Mesenchymal stem cell (in vitro differentiated cells and primary cell): ENCODE results near the gene NDFIP1. TPM values are rescaled to one million over a fixed set of nuclear protein-coding genes. Genes with fewer than 3 reads are reported as not detected.

Experiments used
- DNase-seq: peaks from one replicate; pipeline ENCODE4 v3.0.0-alpha.2; 2013
- H2AFZ ChIP-seq: one replicate; pipeline ENCODE4 v1.6.1; 2013; ENCODE audit warnings: low read depth, mild to moderate bottlenecking, control low read depth, inconsistent platforms, low read length, moderate library complexity
- H2AK5ac ChIP-seq: 2 replicates; pipeline ENCODE4 v1.6.1; 2013; ENCODE audit warnings: low read length, moderate library complexity, mild to moderate bottlenecking, inconsistent platforms; ENCODE audit not compliant: severe bottlenecking
- H2BK120ac ChIP-seq: one replicate; pipeline ENCODE4 v1.6.1; 2013; ENCODE audit warnings: low read depth, mild to moderate bottlenecking, inconsistent platforms, low read length, moderate library complexity
- H2BK12ac ChIP-seq, 2 experiments: one replicate each; pipeline ENCODE4 v1.6.1; 2013; ENCODE audit warnings: inconsistent platforms in 2 of 2, low read length in 2 of 2, mild to moderate bottlenecking in 2 of 2, moderate library complexity in 2 of 2, control low read depth in 1 of 2
- H2BK15ac ChIP-seq: one replicate; pipeline ENCODE4 v1.6.1; 2013; ENCODE audit warnings: mild to moderate bottlenecking, low read depth, inconsistent platforms; ENCODE audit not compliant: poor library complexity, severe bottlenecking
- H2BK5ac ChIP-seq: 2 replicates; pipeline ENCODE4 v1.6.1; 2013; ENCODE audit warnings: low read depth, mild to moderate bottlenecking, low read length, control low read depth, inconsistent platforms; ENCODE audit not compliant: poor library complexity, severe bottlenecking
- H3K14ac ChIP-seq, 2 experiments: one replicate each; pipeline ENCODE4 v1.6.1; 2013; ENCODE audit warnings: inconsistent platforms in 2 of 2, low read length in 2 of 2, control low read depth in 1 of 2, mild to moderate bottlenecking in 1 of 2, moderate library complexity in 1 of 2
- H3K18ac ChIP-seq, 2 experiments: one replicate each; pipeline ENCODE4 v1.6.1; 2013; ENCODE audit warnings: inconsistent platforms in 2 of 2, low read length in 2 of 2, control low read depth in 1 of 2, low read depth in 1 of 2, mild to moderate bottlenecking in 1 of 2
- H3K23ac ChIP-seq, 2 experiments: one replicate each; pipeline ENCODE4 v1.6.1; 2013; ENCODE audit warnings: inconsistent platforms in 2 of 2, low read length in 2 of 2, mild to moderate bottlenecking in 2 of 2, moderate library complexity in 2 of 2, control low read depth in 1 of 2
- H3K27ac ChIP-seq: 2 replicates; pipeline ENCODE4 v1.5.1; 2013; ENCODE audit warnings: mild to moderate bottlenecking, moderate library complexity, low read length, control low read depth, inconsistent platforms; ENCODE audit not compliant: poor library complexity, severe bottlenecking
- H3K27me3 ChIP-seq, 2 experiments: 2 replicates each; pipeline versions ENCODE4 v1.6.1 to v1.7.0; 2013; ENCODE audit warnings: low read length in 2 of 2, mild to moderate bottlenecking in 2 of 2, moderate library complexity in 2 of 2, control low read depth in 1 of 2, inconsistent platforms in 1 of 2; ENCODE audit not compliant: control insufficient read depth in 1 of 2, insufficient read depth in 1 of 2
- H3K36me3 ChIP-seq, 2 experiments: 2 replicates each; pipeline versions ENCODE4 v1.6.1 to v1.7.0; 2013; ENCODE audit warnings: low read length in 2 of 2, control low read depth in 1 of 2, inconsistent platforms in 1 of 2, low read depth in 1 of 2, mild to moderate bottlenecking in 1 of 2; ENCODE audit not compliant: insufficient read depth in 2 of 2, control insufficient read depth in 1 of 2
- H3K4ac ChIP-seq, 2 experiments: one replicate each; pipeline ENCODE4 v1.6.1; 2013; ENCODE audit warnings: inconsistent platforms in 2 of 2, low read length in 2 of 2, mild to moderate bottlenecking in 2 of 2, moderate library complexity in 2 of 2, control low read depth in 1 of 2, low read depth in 1 of 2
- H3K4me1 ChIP-seq: 2 replicates; pipeline ENCODE4 v1.6.1; 2013; ENCODE audit warnings: low read depth, low read length, control low read depth; ENCODE audit not compliant: control insufficient read depth, insufficient read depth
- H3K4me2 ChIP-seq: 2 replicates; pipeline ENCODE4 v1.6.1; 2013; ENCODE audit warnings: low read length, mild to moderate bottlenecking, inconsistent platforms; ENCODE audit not compliant: poor library complexity, severe bottlenecking
- H3K4me3 ChIP-seq, 2 experiments: 2 replicates each; pipeline versions ENCODE4 v1.5.1 to v1.7.0; 2013; ENCODE audit warnings: low read length in 2 of 2, mild to moderate bottlenecking in 2 of 2, control low read depth in 1 of 2, low read depth in 1 of 2; ENCODE audit not compliant: insufficient read depth in 1 of 2
- H3K79me1 ChIP-seq: replicated peaks from 2 replicates; pipeline ENCODE4 v1.6.1; 2013; ENCODE audit warnings: mild to moderate bottlenecking, control low read depth, low read length, inconsistent platforms; ENCODE audit not compliant: poor library complexity, severe bottlenecking
- H3K9ac ChIP-seq: 2 replicates; pipeline ENCODE4 v1.7.0; 2013; ENCODE audit warnings: mild to moderate bottlenecking, low read length, moderate library complexity
- H3K9me3 ChIP-seq: 2 replicates; pipeline ENCODE4 v1.7.0; 2013; ENCODE audit warnings: mild to moderate bottlenecking, low read length; ENCODE audit not compliant: control insufficient read depth
- H4K8ac ChIP-seq: one replicate; pipeline ENCODE4 v1.6.1; 2013; ENCODE audit warnings: inconsistent platforms, mild to moderate bottlenecking, low read length, moderate library complexity
- H4K91ac ChIP-seq: one replicate; pipeline ENCODE4 v1.6.1; 2013; ENCODE audit warnings: mild to moderate bottlenecking, low read length, inconsistent platforms
- WGBS: methylation state at CpG from one replicate; pipeline ENCODE4 v1.1.7; 2013; ENCODE audit warnings: mixed read lengths; 5-methylcytosine and 5-hydroxymethylcytosine counted together
- polyA plus RNA-seq, 2 experiments: library from polyadenylated mRNA; stranded (reverse); fragments of 200-250 nt; gene quantifications; one replicate each; pipeline ENCODE4 v1.2.3, GENCODE V29; 2013

NDFIP1 gene
- 32.5 TPM for polyA plus RNA-seq (2013, experiment 1 of 2)
- polyA plus RNA-seq (2013, experiment 2 of 2): 34.7 TPM

- Histone ChIP-seq H2AFZ (peak within 1 kb of the TSS; percentile 99), H3K4me2 (peak within 1 kb of the TSS; percentile 69), H3K18ac (peak within 1 kb of the TSS; percentile 97 to 99), H2BK5ac (peak within 1 kb of the TSS; percentile 81), H3K9ac (peak within 1 kb of the TSS; percentile 95), H3K14ac (peak within 1 kb of the TSS in 1 of 2 experiments; percentile 96), H3K79me1 (peaks cover 2% of the 10 kb centered on the region), H4K91ac (peak within 1 kb of the TSS; percentile 98), H2BK15ac (peak within 1 kb of the TSS; percentile 81), H4K8ac (peak within 1 kb of the TSS; percentile 96), H2BK12ac (peak within 1 kb of the TSS in 1 of 2 experiments; percentile 83), H3K27me3 (no peaks in the 10 kb centered on the region), H2AK5ac (no peak within 1 kb of the TSS), H3K27ac (peak within 1 kb of the TSS; percentile 72), H3K36me3 (peaks cover 0 to 5% of the 10 kb centered on the region in 2 experiments), H3K23ac (peak within 1 kb of the TSS; percentile 98 to 99), H3K4me1 (peaks cover 4% of the 10 kb centered on the region), H3K4me3 (peak within 1 kb of the TSS; percentile 98), H3K9me3 (no peaks in the 10 kb centered on the region), H2BK120ac (peak within 1 kb of the TSS; percentile 81), H3K4ac (peak within 1 kb of the TSS; percentile 64 to 98)
- 4% methylated on average over 74 of the region's 103 CpGs for whole genome bisulfite sequencing
- DNase-seq: peak; percentile 82
Observed at GRCh38 chr5:142108432-142109330, at the start of gene NDFIP1. Gene NDFIP1 (plus strand): TSS chr5:142108779. CDS start chr5:142108975, 196 bp downstream.

GRCh38 chr5:142059304-142059940 lies 49.2 kb upstream of the NDFIP1 start:
- Histone ChIP-seq H2BK12ac (no peak overlapping the region), H2BK120ac (no peak overlapping the region), H3K4me3 (no peak overlapping the region), H3K14ac (no peak overlapping the region), H2AFZ (no peak overlapping the region), H3K4ac (no peak overlapping the region), H4K8ac (no peak overlapping the region), H3K4me1 (peaks cover 8% of the 10 kb centered on the region), H3K9ac (no peak overlapping the region), H2BK15ac (no peak overlapping the region), H4K91ac (no peak overlapping the region), H3K4me2 (no peak overlapping the region), H2BK5ac (no peak overlapping the region), H3K27me3 (no peaks in the 10 kb centered on the region), H3K9me3 (no peaks in the 10 kb centered on the region), H3K79me1 (no peaks in the 10 kb centered on the region), H3K36me3 (no peaks in the 10 kb centered on the region), H3K27ac (no peak overlapping the region), H3K18ac (no peak overlapping the region), H2AK5ac (no peak overlapping the region), H3K23ac (no peak overlapping the region)
- WGBS: no CpG with 5 or more reads among the region's 1 CpG
- DNase-seq: no peak

GRCh38 chr5:142063376-142063775 lies 45.2 kb upstream of the NDFIP1 start:
- no peaks in the 10 kb centered on the region for H3K36me3 ChIP-seq
- no peak overlapping the region for H3K23ac ChIP-seq
- no peak overlapping the region for H2BK12ac ChIP-seq
- no peak overlapping the region for H3K14ac ChIP-seq
- no peak overlapping the region for H3K27ac ChIP-seq
- H3K4me3 ChIP-seq: peak overlapping the region in 1 of 2 experiments; percentile 64
- no peak overlapping the region for H2BK120ac ChIP-seq
- H3K79me1 ChIP-seq: no peaks in the 10 kb centered on the region
- no peak overlapping the region for H2AFZ ChIP-seq
- no peak overlapping the region for H2AK5ac ChIP-seq
- peaks cover 0 to 6% of the 10 kb centered on the region in 2 experiments for H3K27me3 ChIP-seq
- peak overlapping the region; percentile 75 for H3K9ac ChIP-seq
- no peak overlapping the region for H4K91ac ChIP-seq
- H4K8ac ChIP-seq: no peak overlapping the region
- DNase-seq: no peak
- H2BK5ac ChIP-seq: no peak overlapping the region
- no peak overlapping the region for H3K4me2 ChIP-seq
- H3K9me3 ChIP-seq: no peaks in the 10 kb centered on the region
- no peak overlapping the region for H3K4ac ChIP-seq
- no peak overlapping the region for H2BK15ac ChIP-seq
- peak overlapping the region in 1 of 2 experiments; percentile 28 for H3K18ac ChIP-seq
- peaks cover 9% of the 10 kb centered on the region for H3K4me1 ChIP-seq
- WGBS: 81% methylated on average over 4 of the region's 4 CpGs

- 28% methylated on average over 10 of the region's 10 CpGs for WGBS
- no peak overlapping the region for H2AFZ ChIP-seq
Observed at GRCh38 chr5:142063878-142064331, 44.7 kb upstream of the NDFIP1 start.

More at GRCh38 chr5:142063878-142064331, 44.7 kb upstream of the NDFIP1 start:
- Histone ChIP-seq H3K4ac (no peak overlapping the region), H3K4me1 (peaks cover 9% of the 10 kb centered on the region), H3K36me3 (no peaks in the 10 kb centered on the region), H2BK5ac (no peak overlapping the region), H2BK120ac (no peak overlapping the region), H3K18ac (peak overlapping the region in 1 of 2 experiments; percentile 3), H4K8ac (peak overlapping the region; percentile 3), H2BK12ac (no peak overlapping the region), H2AK5ac (no peak overlapping the region), H3K9me3 (no peaks in the 10 kb centered on the region), H3K4me3 (peak overlapping the region in 1 of 2 experiments; percentile 64), H3K14ac (no peak overlapping the region), H4K91ac (no peak overlapping the region), H3K9ac (peak overlapping the region; percentile 75), H2BK15ac (no peak overlapping the region), H3K27me3 (peaks cover 0 to 6% of the 10 kb centered on the region in 2 experiments), H3K79me1 (no peaks in the 10 kb centered on the region), H3K27ac (no peak overlapping the region), H3K23ac (no peak overlapping the region), H3K4me2 (peak overlapping the region; percentile 26)
- DNase-seq: peak; percentile 36
